HepG2 (cell line): ENCODE measurements around the gene OR12D3.

Source experiments
- DNMT3B ChIP-seq: conservative IDR thresholded peaks from 2 replicates; pipeline ENCODE4 v1.6.1; 2016; ENCODE audit warnings: missing biosample characterization, control low read depth
- ZNF138 ChIP-seq: sonication (generic); formaldehyde crosslinking; IDR thresholded peaks from 2 replicates; pipeline ENCODE4 v1.5.0; 2020; ENCODE audit warnings: mild to moderate bottlenecking, low read depth, missing genetic modification reagents
- TF ChIP-seq, protein P1 (sequence below): sonication (generic); formaldehyde crosslinking; IDR thresholded peaks from 2 replicates; pipeline ENCODE4 v1.4.0; 2020; ENCODE audit warnings: missing genetic modification reagents

DNA sequence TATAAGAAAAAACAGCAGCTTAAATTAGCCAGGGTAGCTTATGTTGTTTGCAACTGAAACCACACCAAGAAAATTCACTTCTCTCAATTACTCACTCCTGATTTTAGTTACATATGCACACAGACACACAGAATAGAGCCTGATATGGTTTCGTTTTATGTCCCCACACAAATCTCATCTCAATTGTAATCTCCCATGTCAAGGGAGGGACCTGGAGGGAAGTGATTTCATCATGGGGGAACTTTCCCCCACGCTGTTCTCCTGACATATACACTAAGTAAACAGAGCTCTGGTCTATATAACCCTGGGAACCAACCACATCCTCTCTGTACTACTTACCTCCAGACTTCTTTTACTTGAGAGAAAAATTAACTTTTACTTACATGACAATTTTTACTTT is 49.5 kb upstream of the OR12D3 start:
- TF ChIP-seq, protein P1, sequence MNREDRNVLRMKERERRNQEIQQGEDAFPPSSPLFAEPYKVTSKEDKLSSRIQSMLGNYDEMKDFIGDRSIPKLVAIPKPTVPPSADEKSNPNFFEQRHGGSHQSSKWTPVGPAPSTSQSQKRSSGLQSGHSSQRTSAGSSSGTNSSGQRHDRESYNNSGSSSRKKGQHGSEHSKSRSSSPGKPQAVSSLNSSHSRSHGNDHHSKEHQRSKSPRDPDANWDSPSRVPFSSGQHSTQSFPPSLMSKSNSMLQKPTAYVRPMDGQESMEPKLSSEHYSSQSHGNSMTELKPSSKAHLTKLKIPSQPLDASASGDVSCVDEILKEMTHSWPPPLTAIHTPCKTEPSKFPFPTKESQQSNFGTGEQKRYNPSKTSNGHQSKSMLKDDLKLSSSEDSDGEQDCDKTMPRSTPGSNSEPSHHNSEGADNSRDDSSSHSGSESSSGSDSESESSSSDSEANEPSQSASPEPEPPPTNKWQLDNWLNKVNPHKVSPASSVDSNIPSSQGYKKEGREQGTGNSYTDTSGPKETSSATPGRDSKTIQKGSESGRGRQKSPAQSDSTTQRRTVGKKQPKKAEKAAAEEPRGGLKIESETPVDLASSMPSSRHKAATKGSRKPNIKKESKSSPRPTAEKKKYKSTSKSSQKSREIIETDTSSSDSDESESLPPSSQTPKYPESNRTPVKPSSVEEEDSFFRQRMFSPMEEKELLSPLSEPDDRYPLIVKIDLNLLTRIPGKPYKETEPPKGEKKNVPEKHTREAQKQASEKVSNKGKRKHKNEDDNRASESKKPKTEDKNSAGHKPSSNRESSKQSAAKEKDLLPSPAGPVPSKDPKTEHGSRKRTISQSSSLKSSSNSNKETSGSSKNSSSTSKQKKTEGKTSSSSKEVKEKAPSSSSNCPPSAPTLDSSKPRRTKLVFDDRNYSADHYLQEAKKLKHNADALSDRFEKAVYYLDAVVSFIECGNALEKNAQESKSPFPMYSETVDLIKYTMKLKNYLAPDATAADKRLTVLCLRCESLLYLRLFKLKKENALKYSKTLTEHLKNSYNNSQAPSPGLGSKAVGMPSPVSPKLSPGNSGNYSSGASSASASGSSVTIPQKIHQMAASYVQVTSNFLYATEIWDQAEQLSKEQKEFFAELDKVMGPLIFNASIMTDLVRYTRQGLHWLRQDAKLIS (CRISPR knock-in tag): no peak
- TF ChIP-seq ZNF138 (no peak), DNMT3B (CRISPR knock-in tag) (no peak)
